Mesothelial cell of epicardium (in vitro differentiated cells): ENCODE measurements around the gene ARPC3. TPM values are rescaled to one million over a fixed set of nuclear protein-coding genes. Genes with fewer than 3 reads are reported as not detected.
A peak's percentile ranks its signal among the peaks of the same experiment; 100 is the strongest.
"Not testable (repeated sequence)": the region's sequence is repeated elsewhere in the genome, so short reads cannot be mapped to it uniquely, and the experiment has no call there.

Experiments used
- DNase-seq, 2 experiments: peaks; one replicate each; pipeline ENCODE4 v3.0.0; 2021; ENCODE audit warnings: low spot score in 2 of 2; ENCODE audit not compliant: unreplicated experiment in 2 of 2
- H3K27ac Mint-ChIP-seq: 2 replicates; pipeline ENCODE4 v1.8.0; 2021; ENCODE audit warnings: mixed read lengths
- H3K27me3 Mint-ChIP-seq: 2 replicates; pipeline ENCODE4 v1.8.0; 2021; ENCODE audit warnings: low read depth, mixed read lengths
- H3K36me3 Mint-ChIP-seq: 2 replicates; pipeline ENCODE4 v1.8.0; 2021; ENCODE audit warnings: mixed read lengths
- H3K4me1 Mint-ChIP-seq: 2 replicates; pipeline ENCODE4 v1.8.0; 2021; ENCODE audit warnings: mixed read lengths
- H3K4me3 Mint-ChIP-seq: 2 replicates; pipeline ENCODE4 v1.8.0; 2021; ENCODE audit warnings: mild to moderate bottlenecking, moderate library complexity, mixed read lengths
- H3K9me3 Mint-ChIP-seq: 2 replicates; pipeline ENCODE4 v1.8.0; 2021; ENCODE audit warnings: mixed read lengths
- total RNA-seq: library from RNA; stranded (reverse); gene quantifications from 3 replicates; pipeline ENCODE4 v1.2.1, GENCODE V29; 2021
- TF ChIP-seq, protein P1 (sequence below): fragments of 200-600 bp; sonication (generic); IDR thresholded peaks from one replicate; pipeline ENCODE4 v1.5.0; 2021; ENCODE audit warnings: antibody characterized with exemption; ENCODE audit not compliant: unreplicated experiment

Gene ARPC3
- total RNA-seq, 1 donor from 2014 or later: 146 TPM

DNA sequence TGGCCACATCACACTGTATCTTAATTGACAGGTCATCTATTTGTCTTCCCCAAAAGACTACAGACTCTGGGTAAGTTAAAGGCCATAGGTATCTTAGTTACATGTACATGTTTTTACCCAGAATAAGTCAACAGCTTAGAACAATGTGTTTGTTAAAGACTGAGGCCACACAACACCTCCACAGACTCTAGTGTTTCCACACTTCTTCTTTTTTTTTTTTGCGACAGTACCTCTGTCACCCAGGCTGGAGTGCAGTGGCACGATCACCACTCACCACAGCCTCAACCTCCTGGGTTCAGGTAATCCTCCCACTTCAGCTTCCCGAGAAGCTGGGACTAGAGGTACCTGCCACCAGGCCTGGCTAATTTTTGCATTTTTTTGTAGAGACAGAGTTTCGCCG is 16.7 kb upstream of the ARPC3 start:
- Mint-ChIP-seq H3K27me3 (no peaks in the 10 kb centered on the region), H3K4me1 (peaks cover 15% of the 10 kb centered on the region), H3K9me3 (no peaks in the 10 kb centered on the region), H3K27ac (peak overlapping the region; percentile 30), H3K36me3 (peaks cover 6% of the 10 kb centered on the region), H3K4me3 (peak overlapping the region; percentile 46)
- DNase-seq: no peak
- TF ChIP-seq, protein P1, sequence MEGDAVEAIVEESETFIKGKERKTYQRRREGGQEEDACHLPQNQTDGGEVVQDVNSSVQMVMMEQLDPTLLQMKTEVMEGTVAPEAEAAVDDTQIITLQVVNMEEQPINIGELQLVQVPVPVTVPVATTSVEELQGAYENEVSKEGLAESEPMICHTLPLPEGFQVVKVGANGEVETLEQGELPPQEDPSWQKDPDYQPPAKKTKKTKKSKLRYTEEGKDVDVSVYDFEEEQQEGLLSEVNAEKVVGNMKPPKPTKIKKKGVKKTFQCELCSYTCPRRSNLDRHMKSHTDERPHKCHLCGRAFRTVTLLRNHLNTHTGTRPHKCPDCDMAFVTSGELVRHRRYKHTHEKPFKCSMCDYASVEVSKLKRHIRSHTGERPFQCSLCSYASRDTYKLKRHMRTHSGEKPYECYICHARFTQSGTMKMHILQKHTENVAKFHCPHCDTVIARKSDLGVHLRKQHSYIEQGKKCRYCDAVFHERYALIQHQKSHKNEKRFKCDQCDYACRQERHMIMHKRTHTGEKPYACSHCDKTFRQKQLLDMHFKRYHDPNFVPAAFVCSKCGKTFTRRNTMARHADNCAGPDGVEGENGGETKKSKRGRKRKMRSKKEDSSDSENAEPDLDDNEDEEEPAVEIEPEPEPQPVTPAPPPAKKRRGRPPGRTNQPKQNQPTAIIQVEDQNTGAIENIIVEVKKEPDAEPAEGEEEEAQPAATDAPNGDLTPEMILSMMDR: no peak

DNA sequence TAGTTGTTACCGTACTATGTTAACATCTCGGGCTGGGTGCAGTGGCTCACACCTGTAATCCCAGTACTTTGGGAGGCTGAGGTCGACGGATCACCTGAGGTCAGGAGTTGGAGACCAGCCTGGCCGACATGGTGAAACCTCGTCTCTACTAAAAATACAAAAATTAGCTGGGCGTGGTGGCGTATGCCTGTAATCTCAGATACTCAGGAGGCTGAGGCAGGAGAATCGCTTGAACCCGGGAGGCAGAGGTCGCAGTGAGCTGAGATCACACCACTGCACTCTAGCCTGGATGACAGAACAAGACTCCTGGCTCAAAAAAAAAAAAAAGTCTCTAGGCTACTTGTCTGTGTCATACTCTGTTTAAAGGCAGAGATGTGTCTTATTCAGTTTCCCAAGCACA is 15.6 kb upstream of the ARPC3 start:
- not testable (repeated sequence) for H3K27ac Mint-ChIP-seq, H3K4me3 Mint-ChIP-seq, H3K27me3 Mint-ChIP-seq, H3K36me3 Mint-ChIP-seq, H3K9me3 Mint-ChIP-seq, DNase-seq
- peaks cover 15% of the 10 kb centered on the region for H3K4me1 Mint-ChIP-seq

DNA sequence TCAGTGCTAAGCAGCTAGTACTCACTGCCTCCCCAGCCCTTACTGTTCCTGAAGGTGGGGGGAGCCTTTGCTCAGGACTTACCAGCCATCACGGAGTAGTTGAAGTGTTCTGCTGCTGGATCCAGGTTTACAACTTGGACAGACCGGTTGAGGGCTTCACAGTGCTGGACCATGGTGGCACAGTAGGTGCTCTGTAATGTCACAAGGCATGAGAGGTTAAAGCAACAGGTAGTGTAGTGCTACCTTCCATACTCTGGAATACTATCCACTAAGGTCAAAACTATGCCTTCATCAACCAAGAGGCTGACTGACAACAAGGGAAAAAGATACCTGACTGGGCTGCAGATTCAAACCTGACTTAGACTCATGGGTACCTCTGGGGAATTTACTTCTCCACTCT is 14.9 kb upstream of the ARPC3 start:
- Mint-ChIP-seq H3K36me3 (peaks cover 13% of the 10 kb centered on the region), H3K9me3 (no peaks in the 10 kb centered on the region), H3K27me3 (no peaks in the 10 kb centered on the region), H3K27ac (no peak overlapping the region), H3K4me1 (peaks cover 15% of the 10 kb centered on the region), H3K4me3 (no peak overlapping the region)
- TF ChIP-seq, protein P1: no peak
- DNase-seq: no peak

DNA sequence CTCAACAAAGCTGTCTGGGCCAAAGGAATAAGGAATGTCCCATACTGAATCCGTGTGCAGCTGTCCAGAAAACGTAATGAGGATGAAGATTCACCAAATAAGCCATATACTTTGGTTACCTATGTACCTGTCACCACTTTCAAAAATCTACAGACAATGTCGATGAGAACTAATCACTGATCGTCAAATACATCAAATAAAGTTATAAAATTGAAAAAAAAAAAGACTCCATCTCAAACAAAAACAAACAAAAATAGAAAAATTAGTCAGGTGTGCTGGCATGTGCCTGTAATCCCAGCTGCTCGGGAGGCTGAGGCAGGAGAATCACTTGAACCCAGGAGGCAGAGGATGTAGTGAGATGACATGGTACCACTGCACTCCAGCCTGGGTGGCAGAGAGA is 11.1 kb upstream of the ARPC3 start:
- H3K27ac Mint-ChIP-seq, H3K4me1 Mint-ChIP-seq, H3K9me3 Mint-ChIP-seq, H3K4me3 Mint-ChIP-seq, DNase-seq, H3K27me3 Mint-ChIP-seq: not testable (repeated sequence)
- peaks cover 20% of the 10 kb centered on the region for H3K36me3 Mint-ChIP-seq

DNA sequence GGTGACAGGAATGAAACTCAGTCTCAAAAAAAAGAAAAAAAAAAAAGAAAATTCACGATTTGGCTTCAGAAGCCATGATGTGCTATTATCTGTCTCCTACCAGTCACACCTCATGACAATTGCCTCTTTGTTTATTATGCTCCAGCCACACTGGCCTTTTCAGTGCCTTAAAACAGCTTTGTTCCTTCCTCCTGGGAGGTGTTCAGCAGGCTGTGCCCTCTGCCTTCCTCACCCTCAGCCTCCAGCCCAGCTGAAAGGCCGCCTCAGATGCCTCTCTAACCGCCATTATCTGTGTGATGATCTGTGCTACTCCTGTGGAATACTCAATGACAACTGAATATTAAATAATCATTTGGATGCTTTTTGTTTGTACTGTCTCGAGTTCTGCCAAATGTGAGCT is 8.6 kb upstream of the ARPC3 start:
- peaks cover 22% of the 10 kb centered on the region for H3K36me3 Mint-ChIP-seq
- no peaks in the 10 kb centered on the region for H3K9me3 Mint-ChIP-seq
- H3K27ac Mint-ChIP-seq: no peak overlapping the region
- H3K4me3 Mint-ChIP-seq: no peak overlapping the region
- TF ChIP-seq, protein P1: no peak
- no peaks in the 10 kb centered on the region for H3K27me3 Mint-ChIP-seq
- no peak for DNase-seq
- H3K4me1 Mint-ChIP-seq: no peaks in the 10 kb centered on the region

DNA sequence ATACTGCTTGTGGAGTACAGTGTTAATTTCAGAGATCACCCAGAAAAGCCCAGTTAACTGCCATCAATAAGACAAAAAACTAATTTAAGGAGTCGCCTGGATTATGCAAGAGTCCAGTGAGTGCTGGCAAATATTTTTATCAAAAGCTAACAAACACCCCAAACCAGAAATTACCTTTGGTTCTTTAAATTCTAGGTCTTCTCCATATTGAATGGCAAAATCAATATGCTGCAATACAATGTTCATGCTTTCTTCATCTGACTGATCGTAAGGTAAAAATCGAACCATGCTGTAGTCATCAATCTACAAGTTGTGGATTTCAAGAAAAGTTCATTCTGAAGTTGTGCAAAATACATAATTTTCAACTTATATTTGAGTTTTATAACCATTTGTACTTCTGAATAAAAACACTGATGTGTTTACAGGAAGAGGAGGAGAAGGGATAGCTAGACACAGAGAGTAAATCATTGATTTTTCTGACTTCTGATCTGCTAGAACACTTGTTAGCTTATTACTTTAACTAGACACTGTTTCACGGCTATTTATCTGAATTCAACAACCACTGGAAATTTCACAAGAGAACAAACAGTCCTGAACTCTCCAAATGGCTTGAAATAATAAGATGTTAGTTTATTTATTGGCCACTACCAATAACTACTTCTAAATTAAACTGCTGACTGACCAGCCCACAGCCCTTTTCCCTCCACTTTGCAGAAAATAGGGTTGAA is 3.6 kb upstream of the ARPC3 start:
- Mint-ChIP-seq H3K27ac (no peak overlapping the region), H3K9me3 (no peaks in the 10 kb centered on the region), H3K36me3 (peaks cover 13% of the 10 kb centered on the region), H3K27me3 (no peaks in the 10 kb centered on the region), H3K4me3 (no peak overlapping the region), H3K4me1 (peaks cover 14% of the 10 kb centered on the region)
- TF ChIP-seq, protein P1: no peak
- DNase-seq: no peak

DNA sequence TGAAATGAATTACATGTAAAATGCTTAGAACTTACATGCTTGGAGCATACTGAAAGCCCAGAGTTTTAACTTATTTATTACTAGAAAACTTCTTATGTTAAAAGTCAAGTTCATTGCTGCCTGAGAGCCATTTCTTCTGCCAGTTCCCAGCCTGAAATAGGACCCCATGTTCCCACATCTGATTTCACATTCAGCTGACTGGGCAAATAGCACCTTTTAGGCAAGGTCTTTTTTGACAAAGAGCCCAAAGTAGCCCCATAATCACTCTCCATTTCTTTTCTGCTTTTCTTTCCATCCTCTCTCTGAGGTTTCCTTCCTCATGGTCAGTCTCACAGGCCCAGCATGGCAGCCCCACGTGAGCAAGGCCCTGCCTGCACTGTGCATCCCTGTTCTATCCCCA is 1.1 kb upstream of the ARPC3 start:
- TF ChIP-seq, protein P1: no peak
- no peak for DNase-seq
- peaks cover 20% of the 10 kb centered on the region for H3K4me1 Mint-ChIP-seq
- H3K27me3 Mint-ChIP-seq: no peaks in the 10 kb centered on the region
- H3K9me3 Mint-ChIP-seq: no peaks in the 10 kb centered on the region
- H3K36me3 Mint-ChIP-seq: peaks cover 18% of the 10 kb centered on the region
- H3K27ac Mint-ChIP-seq: peak overlapping the region; percentile 86
- H3K4me3 Mint-ChIP-seq: peak overlapping the region; percentile 100
